Stimulated activated CD4-positive, alpha-beta T cell treated with anti-CD3 and anti-CD28 coated beads, Interleukin-4, amount 100 ng/mL, for 1 hour (primary cell): ENCODE measurements around the gene ECM1.

Experiments
- DNase-seq: peaks from one replicate; pipeline ENCODE4 v3.0.0-alpha.2; 2020

The ECM1 gene

DNA sequence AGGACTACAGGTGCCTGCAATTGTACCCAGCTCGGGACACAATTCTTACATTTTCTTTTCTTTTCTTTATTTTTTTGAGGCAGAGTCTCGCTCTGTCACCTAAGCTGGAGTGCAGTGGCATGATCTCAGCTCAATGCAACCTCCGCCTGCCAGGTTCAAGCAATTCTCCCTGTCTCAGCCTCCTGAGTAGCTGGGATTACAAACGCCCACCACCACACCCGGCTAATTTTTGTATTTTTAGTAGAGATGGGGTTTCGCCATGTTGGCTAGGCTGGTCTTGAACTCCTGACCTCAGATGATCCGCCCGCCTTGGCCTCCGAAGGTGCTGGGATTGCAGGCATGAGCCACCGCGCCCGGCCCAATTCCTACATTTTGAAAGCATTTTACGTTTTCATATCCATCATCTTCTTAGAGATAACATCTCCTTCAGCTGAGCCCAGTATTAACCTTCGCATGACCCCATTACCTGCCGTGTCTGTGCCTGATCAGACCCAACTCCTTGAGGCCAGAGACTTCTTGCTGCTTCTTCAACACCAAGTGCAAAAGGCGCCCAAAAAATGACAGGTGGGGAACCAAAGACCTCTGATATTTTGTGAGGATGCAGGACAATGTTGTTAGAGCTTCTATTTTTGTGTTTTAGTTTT lies 38.5 kb downstream of the ECM1 start:
- DNase-seq: no peak

GRCh38 chr1:150548324-150548631 lies 40.4 kb downstream of the ECM1 start:
- no peak for DNase-seq

GRCh38 chr1:150548632-150549495 lies 41.0 kb downstream of the ECM1 start, which contains the start of gene ADAMTSL4:
Gene ADAMTSL4, plus strand, starts transcription at chr1:150549408. Its CDS starts 2,881 bp downstream, at chr1:150552289.
- peak; percentile 38 for DNase-seq

DNA sequence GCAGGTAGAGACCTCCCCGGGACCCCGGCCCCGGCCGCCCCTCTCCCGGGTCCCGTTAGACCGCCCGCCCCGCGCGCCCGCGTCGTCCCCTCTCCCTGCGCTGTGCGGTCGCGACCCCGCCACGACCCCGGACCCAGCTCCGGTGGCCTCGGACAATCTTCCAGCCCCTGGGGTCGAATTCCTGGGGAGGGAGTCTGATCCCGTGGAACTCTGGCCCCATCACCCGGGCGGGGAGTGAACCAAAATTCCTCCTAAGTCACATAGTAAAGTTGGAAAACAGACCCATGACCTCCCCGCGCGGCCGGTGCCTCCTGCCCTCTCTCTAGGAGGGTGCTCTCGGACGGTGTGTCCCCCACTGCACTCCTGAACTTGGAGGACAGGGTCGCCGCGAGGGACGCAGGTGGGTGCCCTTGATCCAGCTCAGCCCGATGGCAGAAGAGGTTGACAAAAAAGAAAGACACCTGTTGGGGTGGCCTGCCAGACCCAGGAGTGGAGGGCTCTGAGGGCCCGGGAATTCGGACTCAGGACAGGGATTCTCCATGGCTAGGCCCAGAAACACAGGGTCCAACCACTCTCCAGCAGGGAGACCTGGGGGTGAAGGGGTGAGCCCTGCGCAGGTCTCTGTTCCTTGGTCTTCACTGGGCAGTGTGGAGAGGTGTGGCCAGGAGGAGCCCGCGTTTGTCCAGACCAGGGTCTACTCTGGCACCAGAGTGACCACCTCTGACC lies 41.8 kb downstream of the ECM1 start:
- DNase-seq: no peak

GRCh38 chr1:150550222-150551050 lies 42.5 kb downstream of the ECM1 start:
- no peak for DNase-seq

DNA sequence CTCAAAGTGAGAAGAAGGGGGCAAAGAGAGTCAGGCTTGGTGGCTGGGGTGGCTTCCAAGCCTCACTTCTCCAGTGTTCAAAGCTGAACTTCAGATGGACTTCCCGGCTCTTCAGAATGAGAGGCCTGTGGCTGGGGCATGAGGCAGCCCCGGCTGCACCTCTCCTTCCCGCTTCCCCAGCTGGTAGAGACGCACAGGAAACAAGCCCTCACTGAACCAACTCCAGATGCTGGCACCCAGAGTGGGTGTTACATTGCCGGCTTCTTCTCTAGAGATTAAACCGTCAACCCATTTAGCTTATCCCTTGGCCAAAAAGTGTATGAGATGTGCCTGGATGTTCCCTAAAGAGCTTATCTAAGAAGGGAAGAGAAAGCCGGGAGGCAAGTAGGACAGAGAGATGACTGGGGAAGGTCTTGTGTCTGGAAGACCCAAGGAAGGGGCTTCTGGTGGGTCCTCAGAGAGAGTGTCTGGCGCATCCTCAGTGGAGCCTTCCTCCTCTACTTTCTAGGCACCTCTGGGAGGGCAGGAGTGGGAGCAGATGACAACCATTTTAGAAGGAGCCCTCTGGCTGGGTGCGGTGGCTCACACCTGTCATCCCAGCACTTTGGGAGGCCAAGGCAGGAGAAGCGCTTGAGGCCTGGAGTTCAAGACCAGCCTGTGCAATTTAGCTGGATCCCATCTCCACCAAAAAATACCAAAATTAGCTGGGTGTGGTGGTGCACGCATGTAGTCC lies 43.3 kb downstream of the ECM1 start:
- DNase-seq: no peak

DNA sequence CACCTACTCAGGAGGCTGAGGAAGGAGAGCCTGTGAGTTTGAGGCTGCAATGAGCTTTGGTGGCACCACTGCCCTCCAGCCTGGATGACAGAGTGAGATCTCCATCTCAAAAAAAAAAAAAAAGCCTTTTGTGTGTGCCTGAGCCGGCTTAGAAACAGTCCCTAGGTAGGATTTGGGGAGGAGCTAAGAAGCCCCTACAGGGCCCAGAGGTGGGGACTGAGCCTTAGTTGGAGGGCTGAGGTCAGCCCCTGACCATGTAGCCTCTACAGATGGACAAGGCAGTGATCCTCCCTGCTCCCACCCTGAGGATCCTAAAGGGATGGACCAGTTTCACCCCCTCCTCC lies 43.8 kb downstream of the ECM1 start:
- DNase-seq: no peak

DNA sequence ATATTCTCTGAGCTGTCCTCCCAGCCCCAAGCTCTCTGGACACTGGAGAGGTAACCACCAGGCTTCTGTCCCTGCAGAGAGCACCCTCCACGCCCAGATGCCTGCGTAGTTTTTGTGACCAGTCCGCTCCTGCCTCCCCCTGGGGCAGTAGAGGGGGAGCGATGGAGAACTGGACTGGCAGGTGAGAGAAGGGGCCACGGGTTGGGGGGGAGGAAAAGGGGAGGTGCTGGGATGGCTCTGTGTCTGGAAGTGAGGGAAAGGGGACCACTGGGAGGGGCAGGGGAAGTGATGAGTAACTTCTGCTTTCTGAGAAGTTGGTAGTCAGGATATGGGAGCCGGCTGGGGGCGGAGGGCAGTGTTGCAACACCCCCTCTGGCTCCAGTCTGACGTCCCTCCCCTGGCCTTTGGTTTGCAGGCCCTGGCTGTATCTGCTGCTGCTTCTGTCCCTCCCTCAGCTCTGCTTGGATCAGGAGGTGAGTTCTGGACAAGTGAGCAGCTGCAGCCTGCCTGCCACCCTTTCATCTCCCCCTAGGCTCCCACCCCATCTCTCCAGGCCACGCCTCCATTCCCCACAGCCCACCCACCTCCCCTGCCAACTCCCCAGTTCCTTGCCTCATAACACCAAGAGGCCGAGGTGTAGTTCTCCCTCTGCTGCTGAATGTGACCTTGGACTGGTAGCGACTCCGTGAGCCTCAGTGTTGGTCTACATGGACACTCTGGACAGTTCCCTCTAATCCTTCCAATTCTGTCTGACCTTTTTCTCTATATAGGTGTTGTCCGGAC lies 44.4 kb downstream of the ECM1 start:
- DNase-seq: no peak

DNA sequence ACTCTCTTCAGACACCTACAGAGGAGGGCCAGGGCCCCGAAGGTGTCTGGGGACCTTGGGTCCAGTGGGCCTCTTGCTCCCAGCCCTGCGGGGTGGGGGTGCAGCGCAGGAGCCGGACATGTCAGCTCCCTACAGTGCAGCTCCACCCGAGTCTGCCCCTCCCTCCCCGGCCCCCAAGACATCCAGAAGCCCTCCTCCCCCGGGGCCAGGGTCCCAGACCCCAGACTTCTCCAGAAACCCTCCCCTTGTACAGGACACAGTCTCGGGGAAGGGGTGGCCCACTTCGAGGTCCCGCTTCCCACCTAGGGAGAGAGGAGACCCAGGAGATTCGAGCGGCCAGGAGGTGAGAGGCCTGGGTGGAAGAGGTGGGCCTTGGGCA lies 45.0 kb downstream of the ECM1 start:
- DNase-seq: no peak

- no peak for DNase-seq
Measured at GRCh38 chr1:150553392-150554085, 45.6 kb downstream of the ECM1 start.

DNA sequence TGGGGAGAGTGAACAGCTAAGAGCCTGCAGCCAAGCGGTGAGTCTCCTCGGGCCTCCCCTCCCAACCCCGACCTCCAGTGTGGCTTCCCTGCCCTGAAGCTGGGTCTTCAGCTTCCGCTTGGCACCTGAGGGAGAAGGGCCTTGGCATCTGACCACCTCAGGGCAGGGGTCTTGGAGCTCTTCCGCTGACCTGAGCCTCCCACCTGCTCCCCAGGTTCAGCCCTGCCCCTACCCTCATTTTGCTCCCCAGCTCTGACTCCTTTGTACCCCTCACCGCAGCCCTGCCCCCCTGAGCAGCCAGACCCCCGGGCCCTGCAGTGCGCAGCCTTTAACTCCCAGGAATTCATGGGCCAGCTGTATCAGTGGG lies 46.2 kb downstream of the ECM1 start:
- no peak for DNase-seq

GRCh38 chr1:150555198-150555970 lies 47.5 kb downstream of the ECM1 start:
- DNase-seq: no peak

DNA sequence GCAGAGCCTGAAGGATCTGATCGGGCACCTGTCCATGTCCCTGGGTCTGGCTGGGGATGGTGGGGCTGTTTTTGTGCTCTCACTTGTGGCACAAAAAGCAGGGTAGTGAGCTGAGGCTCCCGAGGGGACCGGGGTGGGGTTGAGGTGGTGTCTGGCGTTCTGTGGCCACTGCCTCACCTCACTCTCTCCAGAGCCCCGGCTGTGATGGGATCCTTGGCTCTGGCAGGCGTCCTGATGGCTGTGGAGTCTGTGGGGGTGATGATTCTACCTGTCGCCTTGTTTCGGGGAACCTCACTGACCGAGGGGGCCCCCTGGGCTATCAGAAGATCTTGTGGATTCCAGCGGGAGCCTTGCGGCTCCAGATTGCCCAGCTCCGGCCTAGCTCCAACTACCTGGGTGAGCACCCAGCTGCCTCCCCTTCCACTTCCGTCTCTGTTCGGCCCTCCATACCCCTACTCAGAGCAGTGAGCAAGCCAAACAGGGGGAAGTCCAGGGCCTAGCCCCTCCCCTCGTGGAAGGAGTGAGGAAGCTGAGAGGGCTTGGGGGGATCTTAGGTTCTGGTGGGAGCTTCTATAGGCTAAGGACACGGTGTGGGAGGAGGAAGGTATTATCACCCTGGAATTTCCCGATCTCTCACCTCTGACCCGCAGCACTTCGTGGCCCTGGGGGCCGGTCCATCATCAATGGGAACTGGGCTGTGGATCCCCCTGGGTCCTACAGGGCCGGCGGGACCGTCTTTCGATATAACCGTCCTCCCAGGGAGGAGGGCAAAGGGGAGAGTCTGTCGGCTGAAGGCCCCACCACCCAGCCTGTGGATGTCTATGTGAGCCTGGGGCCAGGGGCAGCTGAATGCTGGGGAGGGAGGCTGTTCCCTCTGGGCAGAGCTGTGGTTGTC lies 48.3 kb downstream of the ECM1 start:
- no peak for DNase-seq

DNA sequence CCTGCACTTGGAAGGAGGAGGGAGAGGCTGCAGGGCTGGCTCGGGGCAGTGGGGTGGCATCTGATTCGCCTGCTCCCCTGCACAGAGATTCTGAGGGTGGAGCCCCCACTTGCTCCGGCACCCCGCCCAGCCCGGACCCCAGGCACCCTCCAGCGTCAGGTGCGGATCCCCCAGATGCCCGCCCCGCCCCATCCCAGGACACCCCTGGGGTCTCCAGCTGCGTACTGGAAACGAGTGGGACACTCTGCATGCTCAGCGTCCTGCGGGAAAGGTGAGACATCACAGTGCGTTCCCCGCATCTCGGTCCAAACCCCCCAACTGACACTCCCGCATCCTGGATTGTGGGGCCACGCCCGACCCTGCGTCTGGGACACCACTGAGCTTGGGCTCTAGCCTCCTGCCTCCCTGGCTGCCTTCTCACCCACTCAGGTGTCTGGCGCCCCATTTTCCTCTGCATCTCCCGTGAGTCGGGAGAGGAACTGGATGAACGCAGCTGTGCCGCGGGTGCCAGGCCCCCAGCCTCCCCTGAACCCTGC lies 49.2 kb downstream of the ECM1 start:
- DNase-seq: no peak

GRCh38 chr1:150557813-150558212 lies 49.9 kb downstream of the ECM1 start:
- DNase-seq: no peak

GRCh38 chr1:150558303-150558704 lies 50.4 kb downstream of the ECM1 start:
- DNase-seq: no peak

GRCh38 chr1:150558761-150559655 lies 51.1 kb downstream of the ECM1 start:
- no peak for DNase-seq

- DNase-seq: no peak
Measured at GRCh38 chr1:150559656-150560010, 51.7 kb downstream of the ECM1 start.
